Measurements from ENCODE around the gene KTI12. TPM values are rescaled to one million over a fixed set of nuclear protein-coding genes. Genes with fewer than 3 reads are reported as not detected.
"Not testable (repeated sequence)": the region's sequence is repeated elsewhere in the genome, so short reads cannot be mapped to it uniquely, and the experiment has no call there.

The KTI12 gene
- total and polyA plus RNA-seq, 3 experiments from 2014 or later, result 16.4 to 38.8 (median 18.1) TPM

GRCh38 chr1:52054496-52055065 is 21.0 kb upstream of the KTI12 start:
- POLR2A ChIA-PET, result interaction anchor here (1.0 to 3.7 kb wide), 2 partner anchors 21 to 498 kb away, joined by 4 to 23 read pairs; partner anchors contain the start of genes KTI12 and TUT4
- CTCF ChIA-PET, result interaction anchor here (0.8 kb wide), 1 partner anchor 21 kb away, joined by 3 read pairs; the partner anchor contains the start of gene KTI12
- H3K4me1 ChIP-seq (ENCODE audit: insufficient read depth, low read length), result peaks cover 34% of the 10 kb centered on the region
- no peaks in the 10 kb centered on the region for H3K36me3 ChIP-seq (ENCODE audit: insufficient read depth, low read length)
- no peaks in the 10 kb centered on the region for H3K27me3 ChIP-seq (ENCODE audit: insufficient read depth, low read length, poor library complexity, severe bottlenecking)
- Mint-ChIP-seq H3K4me1 (peaks cover 57 to 72% (median 60%) of the 10 kb centered on the region in 3 donors), H3K27me3 (no peaks in the 10 kb centered on the region), H3K4me3 (peak overlapping the region; percentile 94 to 100 (median 98)), H3K27ac (peak overlapping the region; percentile 89 to 100 (median 95)), H3K36me3 (peaks cover 0 to 48% (median 1%) of the 10 kb centered on the region in 3 donors), H3K9me3 (no peaks in the 10 kb centered on the region)
- H3K9me3 ChIP-seq (ENCODE audit: low read length), result no peaks in the 10 kb centered on the region
- peak overlapping the region; percentile 97 for H3K4me3 ChIP-seq (ENCODE audit: low read length)
- peak overlapping the region; percentile 87 for H3K27ac ChIP-seq (ENCODE audit: low read depth, low read length)
- DNase-seq, result no peak

DNA sequence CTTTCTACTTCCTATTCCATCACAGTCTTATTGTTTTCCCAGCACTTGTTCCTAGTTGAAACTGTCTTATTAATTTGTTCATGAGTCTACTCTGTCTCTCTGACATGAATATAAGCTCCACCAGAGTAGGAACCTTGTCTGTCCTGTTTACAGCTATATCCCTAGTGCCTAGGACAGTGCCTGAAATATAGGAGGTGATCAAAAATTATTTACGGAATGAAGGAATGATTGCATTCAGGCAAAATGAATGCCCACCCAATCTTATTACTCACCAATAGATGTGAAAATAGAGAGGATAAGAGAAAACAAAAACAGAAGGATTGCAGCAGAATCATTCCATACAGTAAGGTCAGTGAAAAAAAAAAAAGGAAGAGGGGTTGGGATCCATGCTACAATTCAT is 20.3 kb upstream of the KTI12 start:
- H3K9me3 ChIP-seq (ENCODE audit: low read length), result no peaks in the 10 kb centered on the region
- H3K27ac ChIP-seq (ENCODE audit: low read depth, low read length), result no peak overlapping the region
- CTCF ChIA-PET, result no interaction called here
- Mint-ChIP-seq H3K36me3 (peaks cover 0 to 45% (median 1%) of the 10 kb centered on the region in 3 donors), H3K27me3 (no peaks in the 10 kb centered on the region), H3K4me3 (peak overlapping the region; percentile 94 to 100 (median 98)), H3K9me3 (no peaks in the 10 kb centered on the region), H3K27ac (peak overlapping the region in 7 of 8 donors; percentile 89 to 98 (median 95)), H3K4me1 (peaks cover 53 to 65% (median 53%) of the 10 kb centered on the region in 3 donors)
- POLR2A ChIA-PET, result no interaction called here
- H3K4me3 ChIP-seq (ENCODE audit: low read length), result peak overlapping the region; percentile 97
- no peak for DNase-seq
- H3K36me3 ChIP-seq (ENCODE audit: insufficient read depth, low read length), result no peaks in the 10 kb centered on the region
- no peaks in the 10 kb centered on the region for H3K27me3 ChIP-seq (ENCODE audit: insufficient read depth, low read length, poor library complexity, severe bottlenecking)
- H3K4me1 ChIP-seq (ENCODE audit: insufficient read depth, low read length), result peaks cover 28% of the 10 kb centered on the region

GRCh38 chr1:52049337-52049736 is 15.7 kb upstream of the KTI12 start:
- DNase-seq; H3K27me3 ChIP-seq (ENCODE audit: insufficient read depth, low read length, poor library complexity, severe bottlenecking); H3K9me3 Mint-ChIP-seq; H3K4me3 Mint-ChIP-seq; CTCF ChIA-PET; H3K4me3 ChIP-seq (ENCODE audit: low read length); H3K27ac ChIP-seq (ENCODE audit: low read depth, low read length); H3K27me3 Mint-ChIP-seq; H3K9me3 ChIP-seq (ENCODE audit: low read length); H3K4me1 ChIP-seq (ENCODE audit: insufficient read depth, low read length); POLR2A ChIA-PET; H3K36me3 ChIP-seq (ENCODE audit: insufficient read depth, low read length): not testable (repeated sequence)
- peaks cover 38 to 54% (median 39%) of the 10 kb centered on the region in 3 donors for H3K4me1 Mint-ChIP-seq
- peaks cover 0 to 40% (median 11%) of the 10 kb centered on the region in 3 donors for H3K36me3 Mint-ChIP-seq
- H3K27ac Mint-ChIP-seq, result peak overlapping the region in 1 of 8 donors; percentile 41

DNA sequence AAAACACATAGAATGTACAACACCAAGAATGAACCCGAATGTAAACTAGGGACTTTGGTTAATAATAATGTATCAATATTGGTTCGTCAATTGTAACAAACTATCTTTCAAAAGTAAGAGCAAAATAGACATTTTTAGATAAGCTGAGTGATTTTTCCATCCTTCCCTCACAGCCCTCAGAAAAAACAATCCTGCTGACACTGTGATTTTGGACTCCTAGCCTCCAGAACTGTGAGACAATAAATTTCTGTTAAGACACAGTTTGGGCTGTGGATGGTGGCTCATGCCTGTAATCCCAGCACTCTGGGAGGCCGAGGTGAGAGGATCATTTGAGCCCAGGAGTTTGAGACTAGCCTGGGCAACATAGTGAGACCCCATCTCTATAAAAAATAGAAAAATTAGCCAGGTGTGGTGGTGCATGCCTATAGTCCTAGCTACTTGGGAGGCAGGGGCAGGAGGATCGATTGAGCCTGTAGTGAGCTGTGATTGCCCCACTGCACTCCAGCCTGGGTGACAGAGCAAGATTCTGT is 12.1 kb upstream of the KTI12 start:
- Mint-ChIP-seq H3K36me3 (peaks cover 0 to 41% (median 13%) of the 10 kb centered on the region in 3 donors), H3K4me1 (peaks cover 20 to 39% (median 24%) of the 10 kb centered on the region in 3 donors)
- H3K9me3 Mint-ChIP-seq; H3K27me3 Mint-ChIP-seq; H3K4me3 ChIP-seq (ENCODE audit: low read length); H3K36me3 ChIP-seq (ENCODE audit: insufficient read depth, low read length); H3K4me1 ChIP-seq (ENCODE audit: insufficient read depth, low read length); H3K27me3 ChIP-seq (ENCODE audit: insufficient read depth, low read length, poor library complexity, severe bottlenecking); H3K27ac Mint-ChIP-seq; H3K27ac ChIP-seq (ENCODE audit: low read depth, low read length); POLR2A ChIA-PET; H3K4me3 Mint-ChIP-seq; H3K9me3 ChIP-seq (ENCODE audit: low read length); DNase-seq; CTCF ChIA-PET: not testable (repeated sequence)

- H3K4me3 ChIP-seq (ENCODE audit: low read length), result no peak overlapping the region
- H3K27me3 ChIP-seq (ENCODE audit: insufficient read depth, low read length, poor library complexity, severe bottlenecking), result no peaks in the 10 kb centered on the region
- peaks cover 0 to 43% (median 13%) of the 10 kb centered on the region in 3 donors for H3K36me3 Mint-ChIP-seq
- CTCF ChIA-PET, result no interaction called here
- H3K27ac ChIP-seq (ENCODE audit: low read depth, low read length), result no peak overlapping the region
- POLR2A ChIA-PET, result no interaction called here
- H3K9me3 ChIP-seq (ENCODE audit: low read length), result no peaks in the 10 kb centered on the region
- H3K4me1 Mint-ChIP-seq, result peaks cover 18 to 36% (median 24%) of the 10 kb centered on the region in 3 donors
- H3K9me3 Mint-ChIP-seq, result no peaks in the 10 kb centered on the region
- no peaks in the 10 kb centered on the region for H3K36me3 ChIP-seq (ENCODE audit: insufficient read depth, low read length)
- H3K4me1 ChIP-seq (ENCODE audit: insufficient read depth, low read length), result no peaks in the 10 kb centered on the region
- H3K27ac Mint-ChIP-seq, result no peak overlapping the region
- no peak overlapping the region for H3K4me3 Mint-ChIP-seq
- no peak for DNase-seq
- no peaks in the 10 kb centered on the region for H3K27me3 Mint-ChIP-seq
These were observed 11.6 kb upstream of the KTI12 start for GRCh38 chr1:52045236-52045635.

- H3K9me3 ChIP-seq (ENCODE audit: low read length), result no peaks in the 10 kb centered on the region
- H3K27me3 ChIP-seq (ENCODE audit: insufficient read depth, low read length, poor library complexity, severe bottlenecking), result no peaks in the 10 kb centered on the region
- Mint-ChIP-seq H3K4me1 (peaks cover 8 to 26% (median 24%) of the 10 kb centered on the region in 3 donors), H3K9me3 (no peaks in the 10 kb centered on the region), H3K27ac (no peak overlapping the region), H3K4me3 (no peak overlapping the region), H3K36me3 (peaks cover 0 to 62% (median 15%) of the 10 kb centered on the region in 3 donors), H3K27me3 (peaks cover 0 to 2% of the 10 kb centered on the region in 2 donors)
- H3K27ac ChIP-seq (ENCODE audit: low read depth, low read length), result no peak overlapping the region
- ChIA-PET CTCF (no interaction called here), POLR2A (no interaction called here)
- no peak overlapping the region for H3K4me3 ChIP-seq (ENCODE audit: low read length)
- H3K4me1 ChIP-seq (ENCODE audit: insufficient read depth, low read length), result no peaks in the 10 kb centered on the region
- DNase-seq, result no peak
- H3K36me3 ChIP-seq (ENCODE audit: insufficient read depth, low read length), result no peaks in the 10 kb centered on the region
These were observed 8.1 kb upstream of the KTI12 start for GRCh38 chr1:52041551-52042185.

DNA sequence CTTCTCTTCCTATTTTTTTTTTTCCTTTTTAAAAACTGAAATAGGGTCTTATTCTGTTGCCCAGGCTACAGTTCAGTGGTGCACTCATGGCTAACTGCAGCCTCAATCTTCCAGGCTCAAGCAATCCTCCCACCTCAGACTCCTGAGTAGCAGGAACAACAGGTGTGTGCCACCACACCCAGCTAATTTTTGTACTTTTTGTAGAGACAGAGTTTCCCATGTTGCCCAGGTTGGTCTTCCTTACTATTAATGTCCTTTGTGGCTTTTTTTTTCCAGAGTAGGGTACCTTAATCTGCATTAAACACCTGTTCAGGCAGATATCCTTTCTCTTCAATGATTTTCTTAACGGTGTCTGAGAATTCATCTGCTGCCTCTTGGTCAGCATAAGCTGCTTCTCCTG is 4.3 kb upstream of the KTI12 start:
- DNase-seq, result no peak
- H3K4me1 ChIP-seq (ENCODE audit: insufficient read depth, low read length), result peaks cover 7% of the 10 kb centered on the region
- no peak overlapping the region for H3K27ac ChIP-seq (ENCODE audit: low read depth, low read length)
- H3K4me1 Mint-ChIP-seq, result peaks cover 11 to 12% (median 11%) of the 10 kb centered on the region in 3 donors
- no peak overlapping the region for H3K4me3 ChIP-seq (ENCODE audit: low read length)
- H3K9me3 Mint-ChIP-seq, result no peaks in the 10 kb centered on the region
- no peaks in the 10 kb centered on the region for H3K9me3 ChIP-seq (ENCODE audit: low read length)
- H3K36me3 Mint-ChIP-seq, result peaks cover 0 to 58% (median 6%) of the 10 kb centered on the region in 3 donors
- ChIA-PET CTCF (no interaction called here), POLR2A (no interaction called here)
- H3K4me3 Mint-ChIP-seq, result no peak overlapping the region
- H3K27me3 Mint-ChIP-seq, result peaks cover 0 to 2% of the 10 kb centered on the region in 2 donors
- no peaks in the 10 kb centered on the region for H3K27me3 ChIP-seq (ENCODE audit: insufficient read depth, low read length, poor library complexity, severe bottlenecking)
- H3K27ac Mint-ChIP-seq, result peak overlapping the region in 3 of 8 donors; percentile 56 to 61 (median 58)
- no peaks in the 10 kb centered on the region for H3K36me3 ChIP-seq (ENCODE audit: insufficient read depth, low read length)

- Mint-ChIP-seq H3K9me3 (no peaks in the 10 kb centered on the region), H3K36me3 (peaks cover 0 to 63% (median 6%) of the 10 kb centered on the region in 3 donors), H3K27me3 (peaks cover 0 to 2% of the 10 kb centered on the region in 2 donors), H3K27ac (no peak overlapping the region), H3K4me3 (no peak overlapping the region), H3K4me1 (peaks cover 12 to 17% (median 13%) of the 10 kb centered on the region in 3 donors)
- DNase-seq, result no peak
- Histone ChIP-seq H3K27me3 (ENCODE audit: insufficient read depth, low read length, poor library complexity, severe bottlenecking) (no peaks in the 10 kb centered on the region), H3K4me3 (ENCODE audit: low read length) (no peak overlapping the region), H3K36me3 (ENCODE audit: insufficient read depth, low read length) (no peaks in the 10 kb centered on the region), H3K27ac (ENCODE audit: low read depth, low read length) (no peak overlapping the region), H3K9me3 (ENCODE audit: low read length) (no peaks in the 10 kb centered on the region), H3K4me1 (ENCODE audit: insufficient read depth, low read length) (peaks cover 11% of the 10 kb centered on the region)
- CTCF ChIA-PET, result interaction anchor here (0.7 kb wide), 1 partner anchor 434 kb away, joined by 4 read pairs; no protein-coding TSS in a partner anchor
- POLR2A ChIA-PET, result no interaction called here
These were observed 3.8 kb upstream of the KTI12 start for GRCh38 chr1:52037402-52037814.
